Trophoblast cell (in vitro differentiated cells and primary cell): ENCODE measurements around the gene UBAP1L.
"Not testable (repeated sequence)": the region's sequence is repeated elsewhere in the genome, so short reads cannot be mapped to it uniquely, and the experiment has no call there.

Experiments used
- DNase-seq, 2 donors: peaks; one replicate each; pipeline ENCODE4 v3.0.0-alpha.2; 2016
- H2AFZ ChIP-seq: 2 replicates; pipeline ENCODE4 v1.6.1; 2013; ENCODE audit warnings: low read length, moderate library complexity, mild to moderate bottlenecking; ENCODE audit not compliant: insufficient read depth, poor library complexity
- H2AK5ac ChIP-seq: 2 replicates; pipeline ENCODE4 v1.6.1; 2013; ENCODE audit warnings: mild to moderate bottlenecking, low read length
- H2BK120ac ChIP-seq: 2 replicates; pipeline ENCODE4 v1.6.1; 2013; ENCODE audit warnings: low read length, mild to moderate bottlenecking, moderate library complexity; ENCODE audit not compliant: insufficient read depth, poor library complexity
- H2BK12ac ChIP-seq: 2 replicates; pipeline ENCODE4 v1.6.1; 2013; ENCODE audit warnings: mild to moderate bottlenecking, low read length, moderate library complexity
- H2BK5ac ChIP-seq: 2 replicates; pipeline ENCODE4 v1.6.1; 2013; ENCODE audit warnings: low read length, low read depth, moderate library complexity, mild to moderate bottlenecking; ENCODE audit not compliant: poor library complexity
- H3K14ac ChIP-seq: 2 replicates; pipeline ENCODE4 v1.6.1; 2013; ENCODE audit warnings: mild to moderate bottlenecking, low read length
- H3K18ac ChIP-seq: 2 replicates; pipeline ENCODE4 v1.6.1; 2013; ENCODE audit warnings: mild to moderate bottlenecking, low read length
- H3K23ac ChIP-seq: 2 replicates; pipeline ENCODE4 v1.6.1; 2013; ENCODE audit warnings: low read length
- H3K27ac ChIP-seq: 2 replicates; pipeline ENCODE4 v1.5.1; 2013; ENCODE audit warnings: low read depth, mild to moderate bottlenecking, inconsistent platforms, low read length, moderate library complexity
- H3K27me3 ChIP-seq: 2 replicates; pipeline ENCODE4 v1.6.1; 2013; ENCODE audit warnings: inconsistent platforms, mild to moderate bottlenecking, low read length, moderate library complexity; ENCODE audit not compliant: insufficient read depth
- H3K36me3 ChIP-seq, 2 experiments: 1 replicate in 1 of 2; 2 replicates in 1 of 2; pipeline ENCODE4 v1.6.1; 2013; ENCODE audit warnings: low read length in 2 of 2, mild to moderate bottlenecking in 2 of 2, moderate library complexity in 1 of 2; ENCODE audit not compliant: insufficient read depth in 2 of 2, control insufficient read depth in 1 of 2
- H3K4ac ChIP-seq: 2 replicates; pipeline ENCODE4 v1.6.1; 2013; ENCODE audit warnings: low read depth, mild to moderate bottlenecking, low read length, moderate library complexity
- H3K4me1 ChIP-seq, 2 experiments: 1 replicate in 1 of 2; 2 replicates in 1 of 2; pipeline ENCODE4 v1.6.1; 2013; ENCODE audit warnings: low read length in 2 of 2, mild to moderate bottlenecking in 2 of 2, moderate library complexity in 1 of 2; ENCODE audit not compliant: insufficient read depth in 2 of 2, control insufficient read depth in 1 of 2
- H3K4me2 ChIP-seq: 2 replicates; pipeline ENCODE4 v1.6.1; 2013; ENCODE audit warnings: inconsistent platforms, mild to moderate bottlenecking, low read length, moderate library complexity
- H3K4me3 ChIP-seq: 2 replicates; pipeline ENCODE4 v1.5.1; 2013; ENCODE audit warnings: mild to moderate bottlenecking, low read depth, low read length, inconsistent platforms
- H3K79me1 ChIP-seq: one replicate; pipeline ENCODE4 v1.6.1; 2013; ENCODE audit warnings: low read length
- H3K79me2 ChIP-seq: 2 replicates; pipeline ENCODE4 v1.6.1; 2013; ENCODE audit warnings: low read length, mild to moderate bottlenecking; ENCODE audit not compliant: control insufficient read depth, insufficient read depth, poor library complexity
- H3K9ac ChIP-seq: 2 replicates; pipeline ENCODE4 v1.6.1; 2013; ENCODE audit warnings: mild to moderate bottlenecking, low read length
- H3K9me3 ChIP-seq: 2 replicates; pipeline ENCODE4 v1.6.1; 2013; ENCODE audit warnings: low read depth, mild to moderate bottlenecking, control low read depth, inconsistent platforms, low read length; ENCODE audit not compliant: insufficient read depth
- H4K12ac ChIP-seq: 2 replicates; pipeline ENCODE4 v1.6.1; 2013; ENCODE audit warnings: low read depth, mild to moderate bottlenecking, low read length, moderate library complexity
- H4K8ac ChIP-seq: 2 replicates; pipeline ENCODE4 v1.6.1; 2013; ENCODE audit warnings: low read depth, mild to moderate bottlenecking, low read length, moderate library complexity
- H4K91ac ChIP-seq: one replicate; pipeline ENCODE4 v1.6.1; 2013; ENCODE audit warnings: low read depth, mild to moderate bottlenecking, low read length, moderate library complexity
- WGBS: extraction: QIAGEN DNeasy Blood & Tissue Kit; methylation state at CpG from one replicate; pipeline ENCODE4 v1.1.7; 2013; ENCODE audit warnings: missing lambda C conversion rate; ENCODE audit not compliant: insufficient read length, insufficient coverage; ENCODE audit errors: extremely low coverage; 5-methylcytosine and 5-hydroxymethylcytosine counted together

UBAP1L gene

GRCh38 chr15:65094294-65094995 lies 20.6 kb downstream of the UBAP1L start:
- no CpG with 5 or more reads among the region's 14 CpGs for WGBS
- Histone ChIP-seq H3K18ac (no peak overlapping the region), H3K9ac (no peak overlapping the region), H4K12ac (no peak overlapping the region), H3K36me3 (peaks cover 8 to 13% of the 10 kb centered on the region in 2 experiments), H3K79me1 (no peaks in the 10 kb centered on the region), H2AK5ac (no peak overlapping the region), H3K27me3 (no peaks in the 10 kb centered on the region), H3K14ac (no peak overlapping the region), H2BK120ac (no peak overlapping the region), H3K4me2 (no peak overlapping the region), H2AFZ (no peak overlapping the region), H3K4me3 (no peak overlapping the region), H4K91ac (no peak overlapping the region), H3K23ac (no peak overlapping the region), H2BK12ac (no peak overlapping the region), H3K79me2 (no peaks in the 10 kb centered on the region), H3K4ac (no peak overlapping the region), H2BK5ac (no peak overlapping the region), H3K9me3 (no peaks in the 10 kb centered on the region), H4K8ac (no peak overlapping the region), H3K4me1 (peaks cover 0 to under 1% of the 10 kb centered on the region in 2 experiments), H3K27ac (no peak overlapping the region)
- DNase-seq = no peak

GRCh38 chr15:65093793-65094170 lies 21.2 kb downstream of the UBAP1L start:
- not testable (repeated sequence) for H2AFZ ChIP-seq, H3K4me1 ChIP-seq, H2BK5ac ChIP-seq, H3K4ac ChIP-seq, H3K14ac ChIP-seq, H4K8ac ChIP-seq, H3K36me3 ChIP-seq, H3K9me3 ChIP-seq, H3K9ac ChIP-seq, H3K79me1 ChIP-seq, H3K4me3 ChIP-seq, H2AK5ac ChIP-seq, H3K23ac ChIP-seq, H3K27ac ChIP-seq, H3K4me2 ChIP-seq, DNase-seq, H4K91ac ChIP-seq, H3K18ac ChIP-seq, H2BK12ac ChIP-seq, H4K12ac ChIP-seq, H2BK120ac ChIP-seq, H3K79me2 ChIP-seq, H3K27me3 ChIP-seq
- WGBS = no CpG with 5 or more reads among the region's 13 CpGs

DNA sequence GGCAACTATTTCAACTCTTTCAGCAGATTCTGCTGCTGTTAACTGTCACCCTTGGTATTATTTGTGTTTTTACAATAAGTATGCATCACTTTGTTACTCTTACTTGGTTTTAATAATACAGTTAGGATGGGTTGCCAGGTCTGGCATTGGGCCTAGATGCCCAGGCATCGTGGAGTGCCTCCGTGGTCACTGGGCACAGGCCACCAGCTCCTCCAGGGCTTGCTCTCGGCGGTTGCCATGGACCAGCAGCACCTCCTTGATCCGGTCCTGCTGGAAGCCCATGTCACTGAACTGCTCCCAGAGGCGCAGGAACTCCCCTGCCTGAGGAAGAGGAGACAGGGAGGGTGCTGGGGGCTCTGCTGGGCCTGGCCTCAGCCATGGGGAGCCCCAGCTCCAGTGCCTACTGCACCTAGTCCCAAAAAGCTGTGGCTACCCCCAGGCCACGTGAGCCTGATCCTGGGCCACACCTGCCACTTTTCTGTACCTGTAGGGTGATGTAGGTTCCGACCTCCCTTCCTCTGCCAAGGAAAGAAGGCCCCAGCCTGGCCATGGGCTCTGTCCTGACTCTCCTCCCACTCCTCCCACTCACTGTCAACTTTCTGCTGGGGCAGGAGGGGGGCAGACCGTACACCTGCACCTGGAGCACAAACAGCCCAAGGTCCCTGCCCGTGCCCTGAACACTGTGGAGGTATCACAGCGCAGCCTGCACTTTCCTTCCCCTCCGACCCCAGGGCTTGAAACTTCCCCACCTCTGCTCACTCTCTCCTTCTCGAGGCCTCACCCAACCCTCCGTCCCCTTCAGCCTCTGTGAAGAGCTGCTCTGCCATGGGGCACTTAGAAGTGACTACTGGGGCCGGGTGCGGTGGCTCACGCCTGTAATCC lies 21.8 kb downstream of the UBAP1L start:
- H3K27ac ChIP-seq = no peak overlapping the region
- H4K91ac ChIP-seq = no peak overlapping the region
- H3K4me1 ChIP-seq = peaks cover 0 to 2% of the 10 kb centered on the region in 2 experiments
- no peak for DNase-seq
- no peak overlapping the region for H2BK120ac ChIP-seq
- H2BK5ac ChIP-seq = no peak overlapping the region
- H3K4ac ChIP-seq = no peak overlapping the region
- WGBS = no CpG with 5 or more reads among the region's 17 CpGs
- H3K27me3 ChIP-seq = no peaks in the 10 kb centered on the region
- H4K8ac ChIP-seq = no peak overlapping the region
- no peak overlapping the region for H3K23ac ChIP-seq
- H2AK5ac ChIP-seq = no peak overlapping the region
- no peak overlapping the region for H3K4me3 ChIP-seq
- H3K18ac ChIP-seq = no peak overlapping the region
- no peak overlapping the region for H4K12ac ChIP-seq
- H3K14ac ChIP-seq = no peak overlapping the region
- H2BK12ac ChIP-seq = no peak overlapping the region
- no peak overlapping the region for H2AFZ ChIP-seq
- peaks cover 3 to 5% of the 10 kb centered on the region in 2 experiments for H3K36me3 ChIP-seq
- no peaks in the 10 kb centered on the region for H3K9me3 ChIP-seq
- no peak overlapping the region for H3K4me2 ChIP-seq
- no peaks in the 10 kb centered on the region for H3K79me2 ChIP-seq
- no peaks in the 10 kb centered on the region for H3K79me1 ChIP-seq
- no peak overlapping the region for H3K9ac ChIP-seq

GRCh38 chr15:65091946-65092770 lies 22.8 kb downstream of the UBAP1L start:
- H3K27me3 ChIP-seq = no peaks in the 10 kb centered on the region
- peaks cover 0 to 2% of the 10 kb centered on the region in 2 experiments for H3K4me1 ChIP-seq
- no peak overlapping the region for H3K27ac ChIP-seq
- H3K9me3 ChIP-seq = no peaks in the 10 kb centered on the region
- H3K9ac ChIP-seq = no peak overlapping the region
- H2AK5ac ChIP-seq = no peak overlapping the region
- no peak overlapping the region for H3K23ac ChIP-seq
- no peak overlapping the region for H4K91ac ChIP-seq
- H2BK5ac ChIP-seq = no peak overlapping the region
- DNase-seq = no peak
- H3K14ac ChIP-seq = no peak overlapping the region
- no peak overlapping the region for H4K12ac ChIP-seq
- H4K8ac ChIP-seq = no peak overlapping the region
- no peak overlapping the region for H3K4ac ChIP-seq
- no peak overlapping the region for H3K4me3 ChIP-seq
- no peak overlapping the region for H3K18ac ChIP-seq
- H2BK12ac ChIP-seq = no peak overlapping the region
- peaks cover 0 to 3% of the 10 kb centered on the region in 2 experiments for H3K36me3 ChIP-seq
- H3K4me2 ChIP-seq = no peak overlapping the region
- H2AFZ ChIP-seq = no peak overlapping the region
- WGBS = no CpG with 5 or more reads among the region's 12 CpGs
- H3K79me2 ChIP-seq = no peaks in the 10 kb centered on the region
- H2BK120ac ChIP-seq = no peak overlapping the region
- H3K79me1 ChIP-seq = no peaks in the 10 kb centered on the region
